Mesothelial cell of epicardium (in vitro differentiated cells): ENCODE results near the gene PRDM12. TPM values are rescaled to one million over a fixed set of nuclear protein-coding genes. Genes with fewer than 3 reads are reported as not detected.

ENCODE experiments used
- DNase-seq, 2 experiments: peaks; one replicate each; pipeline ENCODE4 v3.0.0; 2021; ENCODE audit warnings: low spot score in 2 of 2; ENCODE audit not compliant: unreplicated experiment in 2 of 2
- H3K27ac Mint-ChIP-seq: 2 replicates; pipeline ENCODE4 v1.8.0; 2021; ENCODE audit warnings: mixed read lengths
- H3K27me3 Mint-ChIP-seq: 2 replicates; pipeline ENCODE4 v1.8.0; 2021; ENCODE audit warnings: low read depth, mixed read lengths
- H3K36me3 Mint-ChIP-seq: 2 replicates; pipeline ENCODE4 v1.8.0; 2021; ENCODE audit warnings: mixed read lengths
- H3K4me1 Mint-ChIP-seq: 2 replicates; pipeline ENCODE4 v1.8.0; 2021; ENCODE audit warnings: mixed read lengths
- H3K4me3 Mint-ChIP-seq: 2 replicates; pipeline ENCODE4 v1.8.0; 2021; ENCODE audit warnings: mild to moderate bottlenecking, moderate library complexity, mixed read lengths
- H3K9me3 Mint-ChIP-seq: 2 replicates; pipeline ENCODE4 v1.8.0; 2021; ENCODE audit warnings: mixed read lengths
- total RNA-seq: library from RNA; stranded (reverse); gene quantifications from 3 replicates; pipeline ENCODE4 v1.2.1, GENCODE V29; 2021
- TF ChIP-seq, protein P1 (sequence below): fragments of 200-600 bp; sonication (generic); IDR thresholded peaks from one replicate; pipeline ENCODE4 v1.5.0; 2021; ENCODE audit warnings: antibody characterized with exemption; ENCODE audit not compliant: unreplicated experiment

Gene PRDM12
- total RNA-seq, 1 donor from 2014 or later = not detected

DNA sequence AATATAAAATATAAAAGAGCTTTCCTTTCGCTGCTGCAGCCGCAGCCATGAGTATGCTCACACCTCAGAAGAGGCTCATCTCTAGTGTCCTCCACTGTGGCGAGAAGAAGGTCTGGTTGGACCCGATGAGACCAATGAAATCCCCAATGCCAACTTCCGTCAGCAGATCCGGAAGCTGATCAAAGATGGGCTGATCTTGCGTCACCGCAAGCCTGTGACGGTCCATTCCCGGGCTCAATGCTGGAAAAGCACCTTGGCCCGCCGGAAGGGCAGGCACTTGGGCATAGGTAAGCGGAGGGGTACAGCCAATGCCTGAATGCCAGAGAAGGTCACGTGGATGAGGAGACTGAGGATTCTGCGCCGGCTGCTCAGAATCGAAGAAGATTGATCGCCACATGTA lies 12.6 kb upstream of the PRDM12 start:
- no peak overlapping the region for H3K4me3 Mint-ChIP-seq
- no peak overlapping the region for H3K27ac Mint-ChIP-seq
- peaks cover 63% of the 10 kb centered on the region for H3K27me3 Mint-ChIP-seq
- no peaks in the 10 kb centered on the region for H3K36me3 Mint-ChIP-seq
- H3K4me1 Mint-ChIP-seq = no peaks in the 10 kb centered on the region
- no peak for DNase-seq
- H3K9me3 Mint-ChIP-seq = no peaks in the 10 kb centered on the region
- TF ChIP-seq, protein P1, sequence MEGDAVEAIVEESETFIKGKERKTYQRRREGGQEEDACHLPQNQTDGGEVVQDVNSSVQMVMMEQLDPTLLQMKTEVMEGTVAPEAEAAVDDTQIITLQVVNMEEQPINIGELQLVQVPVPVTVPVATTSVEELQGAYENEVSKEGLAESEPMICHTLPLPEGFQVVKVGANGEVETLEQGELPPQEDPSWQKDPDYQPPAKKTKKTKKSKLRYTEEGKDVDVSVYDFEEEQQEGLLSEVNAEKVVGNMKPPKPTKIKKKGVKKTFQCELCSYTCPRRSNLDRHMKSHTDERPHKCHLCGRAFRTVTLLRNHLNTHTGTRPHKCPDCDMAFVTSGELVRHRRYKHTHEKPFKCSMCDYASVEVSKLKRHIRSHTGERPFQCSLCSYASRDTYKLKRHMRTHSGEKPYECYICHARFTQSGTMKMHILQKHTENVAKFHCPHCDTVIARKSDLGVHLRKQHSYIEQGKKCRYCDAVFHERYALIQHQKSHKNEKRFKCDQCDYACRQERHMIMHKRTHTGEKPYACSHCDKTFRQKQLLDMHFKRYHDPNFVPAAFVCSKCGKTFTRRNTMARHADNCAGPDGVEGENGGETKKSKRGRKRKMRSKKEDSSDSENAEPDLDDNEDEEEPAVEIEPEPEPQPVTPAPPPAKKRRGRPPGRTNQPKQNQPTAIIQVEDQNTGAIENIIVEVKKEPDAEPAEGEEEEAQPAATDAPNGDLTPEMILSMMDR = no peak

DNA sequence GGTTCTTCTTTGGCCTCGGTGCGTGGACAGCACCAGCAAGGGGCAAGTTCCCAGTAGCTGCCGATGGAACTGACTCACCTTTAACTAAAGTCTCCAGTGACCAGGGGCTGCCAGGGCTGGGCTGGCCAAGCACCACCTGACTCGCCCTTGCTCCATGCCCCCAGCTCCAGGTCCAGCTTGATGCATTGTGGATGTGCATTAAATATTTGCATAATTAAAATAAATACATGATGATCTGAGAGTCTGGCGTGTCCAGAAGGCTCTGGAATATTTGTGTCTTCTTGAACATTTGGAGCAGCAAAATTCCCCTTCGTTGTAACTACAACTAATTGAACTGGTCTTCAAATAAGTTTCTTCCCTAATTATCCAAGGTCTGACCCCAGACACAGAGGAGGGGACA lies 9.5 kb upstream of the PRDM12 start:
- DNase-seq = no peak
- Mint-ChIP-seq H3K4me3 (no peak overlapping the region), H3K36me3 (peaks cover 3% of the 10 kb centered on the region), H3K27me3 (peaks cover 87% of the 10 kb centered on the region), H3K27ac (no peak overlapping the region), H3K9me3 (no peaks in the 10 kb centered on the region), H3K4me1 (peaks cover 2% of the 10 kb centered on the region)
- TF ChIP-seq, protein P1 = no peak

DNA sequence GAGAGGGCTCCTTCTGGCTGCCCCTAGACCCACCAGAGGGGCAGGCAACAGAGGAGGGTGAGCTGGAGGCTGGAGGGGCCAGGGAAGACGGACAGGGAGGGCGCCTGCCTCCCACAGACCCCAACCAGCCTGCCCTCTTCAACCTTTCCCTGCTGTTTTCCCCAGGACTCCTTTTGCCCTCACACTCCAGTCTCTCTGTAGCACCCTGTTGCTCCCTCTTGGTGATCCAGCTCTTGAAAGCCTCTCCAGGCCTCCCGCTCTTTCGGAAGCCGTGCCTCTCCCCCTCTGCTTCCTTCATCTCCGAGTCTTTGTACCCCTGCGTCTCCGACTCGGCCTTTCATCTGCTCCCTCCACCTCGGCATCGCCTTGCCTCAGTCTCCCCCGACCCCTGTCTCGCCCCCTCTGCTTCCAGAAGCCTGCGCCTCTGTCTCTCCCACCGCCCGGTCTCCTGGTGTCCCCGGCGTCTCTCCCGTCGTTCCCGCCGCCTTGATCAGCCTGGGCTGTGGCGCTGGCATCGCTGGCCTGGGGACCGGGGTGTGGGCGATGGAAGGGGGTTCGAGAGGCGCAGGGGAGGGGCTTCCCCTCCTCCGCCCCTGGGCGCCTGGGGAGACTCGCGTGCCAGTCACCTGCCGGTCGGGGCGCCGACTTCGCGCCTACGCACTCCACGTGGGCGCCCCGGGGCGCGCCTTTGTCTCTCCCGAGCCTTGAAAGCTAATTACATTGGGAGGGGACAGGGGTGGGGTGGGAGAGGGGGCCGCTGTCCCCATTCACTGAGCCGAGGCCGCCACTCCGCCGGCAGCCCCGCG lies 5.3 kb upstream of the PRDM12 start:
- Mint-ChIP-seq H3K27me3 (peaks cover 96% of the 10 kb centered on the region), H3K27ac (no peak overlapping the region), H3K9me3 (no peaks in the 10 kb centered on the region), H3K36me3 (peaks cover 3% of the 10 kb centered on the region), H3K4me1 (peaks cover 14% of the 10 kb centered on the region), H3K4me3 (no peak overlapping the region)
- no peak for DNase-seq
- TF ChIP-seq, protein P1 = no peak

DNA sequence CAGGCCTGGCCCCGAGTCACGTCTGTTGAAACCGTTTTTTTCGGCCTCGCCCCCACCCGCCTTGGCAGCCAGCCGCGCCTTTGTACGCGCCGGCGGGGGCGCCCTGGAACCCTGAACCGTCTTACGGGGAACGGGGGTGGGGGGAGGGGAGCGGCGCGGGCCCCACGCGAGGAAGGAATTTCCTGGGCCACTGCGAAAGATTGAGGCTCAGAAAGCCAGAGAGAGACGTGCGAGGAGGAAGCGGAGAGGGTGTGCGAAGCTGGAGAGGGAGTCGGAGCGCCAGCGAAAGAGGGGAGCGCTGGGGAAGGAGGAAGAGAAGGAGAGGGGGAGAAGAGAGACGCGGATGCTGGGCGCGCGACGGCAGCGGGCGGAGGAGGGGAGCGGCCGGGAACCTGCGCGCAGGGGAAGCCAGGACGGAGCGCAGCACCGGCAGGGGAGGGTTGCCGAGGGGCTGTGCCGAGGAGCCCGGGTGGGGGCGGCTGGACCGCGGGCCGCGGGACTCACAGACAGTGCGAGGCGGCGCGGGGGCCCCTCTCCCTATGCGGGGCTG lies 4.6 kb upstream of the PRDM12 start:
- H3K4me1 Mint-ChIP-seq = peaks cover 16% of the 10 kb centered on the region
- peak overlapping the region; percentile 38 for H3K4me3 Mint-ChIP-seq
- H3K27ac Mint-ChIP-seq = no peak overlapping the region
- no peaks in the 10 kb centered on the region for H3K9me3 Mint-ChIP-seq
- peaks cover 3% of the 10 kb centered on the region for H3K36me3 Mint-ChIP-seq
- DNase-seq = no peak
- peaks cover 97% of the 10 kb centered on the region for H3K27me3 Mint-ChIP-seq
- TF ChIP-seq, protein P1 = no peak

DNA sequence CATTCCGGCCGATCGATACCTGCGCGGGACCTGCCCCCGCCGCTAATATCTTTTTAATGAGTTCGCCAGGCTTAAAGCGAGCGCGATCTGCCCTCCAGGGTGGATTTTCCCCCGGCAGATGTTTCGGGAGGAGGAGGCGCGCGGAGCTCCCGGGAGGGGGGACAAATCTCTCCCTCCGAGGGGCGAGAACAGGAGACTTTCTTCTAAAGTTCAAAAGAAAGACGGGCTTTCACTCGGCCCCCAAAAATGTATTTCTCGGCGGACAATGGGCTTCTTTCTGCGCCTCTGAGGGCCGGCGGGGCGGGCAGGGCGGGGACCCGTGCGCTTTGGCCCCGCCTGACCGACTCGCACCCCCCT lies 4.1 kb upstream of the PRDM12 start:
- TF ChIP-seq, protein P1 = no peak
- Mint-ChIP-seq H3K36me3 (peaks cover 3% of the 10 kb centered on the region), H3K27ac (no peak overlapping the region), H3K27me3 (peaks cover 97% of the 10 kb centered on the region), H3K4me1 (peaks cover 17% of the 10 kb centered on the region), H3K4me3 (peak overlapping the region; percentile 47), H3K9me3 (no peaks in the 10 kb centered on the region)
- DNase-seq = no peak
